Activated CD4-positive, alpha-beta T cell treated with anti-CD3 and anti-CD28 coated beads, Interleukin-2, Interleukin-6, amounts not matched to agents 100 ng/mL and 50 ng/mL, durations not matched to agents 16 hours and 8 hours (primary cell): Measurements from ENCODE around the gene ST7.

ENCODE experiments used
- DNase-seq: peaks from one replicate; pipeline ENCODE4 v3.0.0-alpha.2; 2020

ST7 gene

GRCh38 chr7:117034851-117035464, 81.7 kb downstream of the ST7 start:
- DNase-seq, result no peak

- no peak for DNase-seq
Measured at GRCh38 chr7:117035465-117035862, 82.2 kb downstream of the ST7 start.

GRCh38 chr7:117036053-117036669, 82.9 kb downstream of the ST7 start:
- DNase-seq, result no peak

GRCh38 chr7:117036836-117037235, 83.5 kb downstream of the ST7 start:
- no peak for DNase-seq

- DNase-seq, result no peak
Measured at GRCh38 chr7:117038408-117038807, 85.1 kb downstream of the ST7 start.

GRCh38 chr7:117041007-117041406, 87.7 kb downstream of the ST7 start:
- DNase-seq, result peak; percentile 78

GRCh38 chr7:117041822-117042221, 88.5 kb downstream of the ST7 start:
- no peak for DNase-seq

GRCh38 chr7:117043108-117043825, 90.0 kb downstream of the ST7 start:
- no peak for DNase-seq

- no peak for DNase-seq
Measured at GRCh38 chr7:117044664-117045063, 91.4 kb downstream of the ST7 start.

- DNase-seq, result no peak
Measured at GRCh38 chr7:117045927-117046710, 92.8 kb downstream of the ST7 start.

GRCh38 chr7:117047496-117047895, 94.2 kb downstream of the ST7 start:
- no peak for DNase-seq

- peak; percentile 42 for DNase-seq
Measured at GRCh38 chr7:117048114-117048866, 95.0 kb downstream of the ST7 start.

GRCh38 chr7:117048882-117049281, 95.6 kb downstream of the ST7 start:
- DNase-seq, result no peak

- DNase-seq, result no peak
Measured at GRCh38 chr7:117051808-117052207, 98.5 kb downstream of the ST7 start.

- no peak for DNase-seq
Measured at GRCh38 chr7:117053432-117053831, 100.1 kb downstream of the ST7 start.

GRCh38 chr7:117061751-117062150, 108.5 kb downstream of the ST7 start:
- no peak for DNase-seq

- DNase-seq, result no peak
Measured at GRCh38 chr7:117062300-117062699, 109.0 kb downstream of the ST7 start.

- no peak for DNase-seq
Measured at GRCh38 chr7:117064688-117065087, 111.4 kb downstream of the ST7 start.

GRCh38 chr7:117065571-117066150, 112.4 kb downstream of the ST7 start:
- no peak for DNase-seq

- no peak for DNase-seq
Measured at GRCh38 chr7:117066668-117067067, 113.4 kb downstream of the ST7 start.

- no peak for DNase-seq
Measured at GRCh38 chr7:117067340-117067739, 114.0 kb downstream of the ST7 start.

GRCh38 chr7:117068511-117069145, 115.3 kb downstream of the ST7 start:
- DNase-seq, result peak; percentile 7
